A673 (cell line): ENCODE results near the gene GDPD3. TPM values are rescaled to one million over a fixed set of nuclear protein-coding genes. Genes with fewer than 3 reads are reported as not detected.

Experiments
- BruUV-seq: library from RNA; stranded (reverse); fragments of 400-500 nt; replicated peaks from 2 replicates; lab custom pipeline; 2021; lab: Mats Ljungman, UMichigan
- CTCF ChIA-PET: fragments of 300-600 bp; sonication (Branson Sonifier 250); formaldehyde crosslinking; loops from one replicate; lab custom pipeline; 2022; ENCODE audit warnings: antibody characterized with exemption; lab: Charles Lee
- POLR2A ChIA-PET: fragments of 300-600 bp; sonication (Branson Sonifier 250); formaldehyde crosslinking; loops from one replicate; lab custom pipeline; 2022; ENCODE audit warnings: antibody characterized with exemption; ENCODE audit not compliant: low non-redundant PET; lab: Charles Lee
- DNase-seq: peaks from one replicate; pipeline ENCODE4 v3.0.0-alpha.2; 2015; ENCODE audit warnings: low spot score
- H3K27ac ChIP-seq: fragments of 200-600 bp; sonication (generic); 2 replicates; pipeline ENCODE4 v1.5.1; 2016; ENCODE audit warnings: mixed run types, low read depth, mild to moderate bottlenecking, mixed read lengths, antibody characterized with exemption, low read length; ENCODE audit not compliant: poor library complexity, severe bottlenecking
- H3K27me3 ChIP-seq: fragments of 200-600 bp; sonication (generic); replicated peaks from 2 replicates; pipeline ENCODE4 v1.6.1; 2017; ENCODE audit warnings: mixed run types, low read depth, mild to moderate bottlenecking, mixed read lengths, antibody characterized with exemption, low read length; ENCODE audit not compliant: insufficient read depth, poor library complexity
- H3K36me3 ChIP-seq: fragments of 200-600 bp; sonication (generic); 2 replicates; pipeline ENCODE4 v1.6.1; 2016; ENCODE audit warnings: mixed run types, mild to moderate bottlenecking, mixed read lengths, antibody characterized with exemption, low read length; ENCODE audit not compliant: insufficient read depth, poor library complexity, severe bottlenecking
- H3K4me1 ChIP-seq: fragments of 200-600 bp; sonication (generic); 2 replicates; pipeline ENCODE4 v1.6.1; 2017; ENCODE audit warnings: mixed run types, mild to moderate bottlenecking, mixed read lengths, antibody characterized with exemption, low read length; ENCODE audit not compliant: insufficient read depth, poor library complexity, severe bottlenecking
- H3K4me3 ChIP-seq: fragments of 200-600 bp; sonication (generic); 2 replicates; pipeline ENCODE4 v1.5.1; 2016; ENCODE audit warnings: low read depth, mixed run types, mild to moderate bottlenecking, mixed read lengths, low read length; ENCODE audit not compliant: poor library complexity, severe bottlenecking
- H3K9me3 ChIP-seq: fragments of 200-600 bp; sonication (generic); 2 replicates; pipeline ENCODE4 v1.6.1; 2016; ENCODE audit warnings: mixed run types, low read depth, mild to moderate bottlenecking, mixed read lengths, antibody characterized with exemption, low read length; ENCODE audit not compliant: poor library complexity, severe bottlenecking
- EZH2 ChIP-seq: fragments of 200-600 bp; sonication (generic); IDR thresholded peaks from 2 replicates; pipeline ENCODE4 v1.6.1; 2017; ENCODE audit warnings: borderline replicate concordance, low read depth, mild to moderate bottlenecking, mixed read lengths, antibody characterized with exemption, low read length; ENCODE audit not compliant: poor library complexity, severe bottlenecking
- intact Hi-C: fragments of 100-400 bp; cut with micrococcal nuclease; formaldehyde crosslinking; loops from one replicate; pipeline ENCODE4 v1.10.0; 2022; ENCODE audit not compliant: unreplicated experiment
- total RNA-seq: library from RNA; stranded (reverse); gene quantifications from 2 replicates; pipeline ENCODE4 v1.2.3, GENCODE V29; 2021
- TF ChIP-seq, protein P1 (sequence below): fragments of 300-800, 200-600 bp; sonication (generic); conservative IDR thresholded peaks from 2 replicates; pipeline ENCODE4 v1.5.1; 2017; ENCODE audit warnings: low read depth, mild to moderate bottlenecking, antibody characterized with exemption, low read length, moderate library complexity, mixed read lengths

The GDPD3 gene
- total RNA-seq, 1 experiment from 2014 or later: 2.5 TPM

DNA sequence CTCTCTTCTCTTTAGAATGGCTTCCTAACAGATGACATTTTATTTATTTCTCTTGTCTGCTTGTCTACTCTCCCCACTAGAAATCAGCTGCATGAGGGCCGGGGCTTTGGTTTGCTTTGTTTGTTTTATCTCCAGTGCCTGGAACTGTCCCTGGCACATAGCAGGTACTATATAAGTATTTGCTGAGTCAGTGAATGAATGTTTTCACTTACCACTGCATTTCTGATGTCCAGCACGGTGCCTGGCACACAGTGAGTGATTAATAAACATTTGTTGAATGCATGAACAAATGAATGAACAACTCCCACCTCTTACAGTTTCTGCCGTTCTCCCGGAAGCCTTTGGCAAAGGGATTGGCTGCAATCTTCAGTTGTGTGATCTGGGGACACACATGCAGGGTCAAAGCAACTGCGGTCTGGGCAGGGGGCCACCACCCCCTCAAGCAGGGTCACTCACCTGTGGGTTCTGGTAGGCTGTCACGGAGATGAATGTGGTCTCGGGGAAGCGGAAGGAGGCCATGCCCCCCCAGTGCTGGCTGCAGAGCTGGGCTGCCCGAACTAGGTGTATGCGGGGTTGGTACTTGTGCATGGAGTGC, 25.0 kb downstream of the GDPD3 start:
- Histone ChIP-seq H3K9me3 (no peaks in the 10 kb centered on the region), H3K4me3 (no peak overlapping the region), H3K4me1 (peaks cover 14% of the 10 kb centered on the region), H3K36me3 (peaks cover 21% of the 10 kb centered on the region), H3K27ac (no peak overlapping the region), H3K27me3 (no peaks in the 10 kb centered on the region)
- TF ChIP-seq EZH2: no peak
- TF ChIP-seq, protein P1, sequence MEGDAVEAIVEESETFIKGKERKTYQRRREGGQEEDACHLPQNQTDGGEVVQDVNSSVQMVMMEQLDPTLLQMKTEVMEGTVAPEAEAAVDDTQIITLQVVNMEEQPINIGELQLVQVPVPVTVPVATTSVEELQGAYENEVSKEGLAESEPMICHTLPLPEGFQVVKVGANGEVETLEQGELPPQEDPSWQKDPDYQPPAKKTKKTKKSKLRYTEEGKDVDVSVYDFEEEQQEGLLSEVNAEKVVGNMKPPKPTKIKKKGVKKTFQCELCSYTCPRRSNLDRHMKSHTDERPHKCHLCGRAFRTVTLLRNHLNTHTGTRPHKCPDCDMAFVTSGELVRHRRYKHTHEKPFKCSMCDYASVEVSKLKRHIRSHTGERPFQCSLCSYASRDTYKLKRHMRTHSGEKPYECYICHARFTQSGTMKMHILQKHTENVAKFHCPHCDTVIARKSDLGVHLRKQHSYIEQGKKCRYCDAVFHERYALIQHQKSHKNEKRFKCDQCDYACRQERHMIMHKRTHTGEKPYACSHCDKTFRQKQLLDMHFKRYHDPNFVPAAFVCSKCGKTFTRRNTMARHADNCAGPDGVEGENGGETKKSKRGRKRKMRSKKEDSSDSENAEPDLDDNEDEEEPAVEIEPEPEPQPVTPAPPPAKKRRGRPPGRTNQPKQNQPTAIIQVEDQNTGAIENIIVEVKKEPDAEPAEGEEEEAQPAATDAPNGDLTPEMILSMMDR: no peak
- ChIA-PET POLR2A (interaction anchor here (0.6 kb wide), 1 partner anchor 27 kb away, joined by 9 read pairs; no protein-coding TSS in a partner anchor), CTCF (no interaction called here)
- BruUV-seq: no TSS peak
- no peak for DNase-seq
- intact Hi-C loops: no loop called here

DNA sequence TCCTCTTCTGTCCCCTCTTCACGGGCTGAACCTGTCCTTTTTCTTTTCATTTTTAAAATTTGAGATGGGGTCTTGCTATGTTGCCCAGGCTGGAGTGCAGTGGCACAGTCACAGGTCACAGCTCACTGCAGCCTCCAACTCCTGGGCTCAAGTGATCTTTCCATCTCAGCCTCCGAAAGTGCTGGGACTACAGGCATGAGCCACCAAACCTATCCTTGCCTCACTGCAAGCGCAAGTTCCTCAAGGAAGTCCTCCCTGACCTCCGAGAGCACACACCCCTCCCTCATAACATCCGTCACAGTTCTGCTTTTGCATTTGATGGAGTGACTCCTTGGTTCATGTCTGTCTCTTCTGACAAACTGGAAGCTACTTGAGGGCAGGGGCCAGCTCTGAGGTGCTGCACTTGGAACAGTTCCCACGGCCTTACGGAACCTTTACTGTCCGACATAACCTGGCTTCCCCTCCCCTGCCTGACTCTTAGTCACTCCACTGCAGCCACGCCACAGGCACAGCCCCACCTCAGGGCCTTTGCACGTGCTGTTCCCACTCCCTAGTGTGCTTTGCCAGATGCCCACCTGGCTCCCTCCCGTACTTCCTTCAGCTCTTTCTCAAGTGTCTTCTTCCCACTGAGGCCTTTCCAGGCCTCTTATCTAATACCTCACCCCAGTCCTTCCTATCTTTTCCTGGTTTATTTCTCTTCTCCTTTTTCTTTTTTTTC, 26.0 kb downstream of the GDPD3 start:
- Histone ChIP-seq H3K27ac (no peak overlapping the region), H3K4me3 (no peak overlapping the region), H3K4me1 (peaks cover 10% of the 10 kb centered on the region), H3K27me3 (no peaks in the 10 kb centered on the region), H3K36me3 (peaks cover 31% of the 10 kb centered on the region), H3K9me3 (no peaks in the 10 kb centered on the region)
- TF ChIP-seq, protein P1: no peak
- TF ChIP-seq EZH2: no peak
- intact Hi-C loops: no loop called here
- POLR2A ChIA-PET: interaction anchor here (0.6 to 0.7 kb wide), 2 partner anchors 20 to 405 kb away, joined by 3 to 19 read pairs; no protein-coding TSS in a partner anchor
- BruUV-seq: no TSS peak
- DNase-seq: no peak
- CTCF ChIA-PET: no interaction called here

DNA sequence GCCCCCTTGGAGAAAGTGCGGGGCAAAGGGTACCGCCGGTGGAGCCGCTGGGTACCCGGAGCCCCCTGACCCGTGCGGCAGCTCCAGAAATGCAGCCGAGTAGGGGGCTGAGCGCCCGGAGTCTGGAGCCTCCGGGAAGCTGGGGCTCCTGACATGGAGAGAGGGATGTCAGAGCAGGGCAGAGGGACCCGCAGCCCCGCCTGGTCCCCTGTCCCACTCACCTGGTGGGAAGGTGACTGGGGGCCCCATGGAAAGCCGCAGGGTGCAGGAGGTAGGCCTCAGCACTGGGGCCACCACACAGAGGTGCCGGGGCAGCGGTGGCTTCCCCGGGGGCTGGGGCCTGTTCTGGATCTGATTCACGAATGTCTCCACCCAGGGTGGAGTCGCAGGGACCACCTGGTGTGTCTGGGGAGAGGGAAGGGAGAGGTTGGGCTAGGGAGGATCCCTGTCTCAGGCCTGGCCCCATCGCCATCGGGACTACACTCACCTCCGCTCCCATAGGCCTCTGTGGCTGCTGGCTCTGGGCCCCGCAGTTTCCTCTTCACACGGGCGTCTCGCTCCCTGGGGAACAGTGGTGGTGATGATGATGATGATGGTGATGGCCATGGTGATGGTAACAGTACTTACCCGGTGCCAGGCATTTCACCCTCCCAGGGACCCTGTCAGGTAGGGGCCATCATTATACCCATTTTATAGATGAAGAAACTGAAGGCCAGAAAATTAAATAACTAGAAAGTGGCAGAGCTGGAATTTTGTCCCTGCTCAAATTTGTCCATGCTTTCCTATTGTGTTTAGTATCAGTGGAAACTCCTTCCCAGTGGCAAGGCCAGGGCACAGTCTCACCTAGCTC, 26.8 kb downstream of the GDPD3 start:
- ChIA-PET CTCF (no interaction called here), POLR2A (no interaction called here)
- Histone ChIP-seq H3K9me3 (no peaks in the 10 kb centered on the region), H3K27me3 (no peaks in the 10 kb centered on the region), H3K4me1 (peaks cover 6% of the 10 kb centered on the region), H3K4me3 (no peak overlapping the region), H3K27ac (no peak overlapping the region), H3K36me3 (peaks cover 33% of the 10 kb centered on the region)
- TF ChIP-seq, protein P1: no peak
- no peak for TF ChIP-seq EZH2
- intact Hi-C loops: no loop called here
- no TSS peak for BruUV-seq
- DNase-seq: no peak
